GM12873 (cell line): ENCODE results near the gene COPZ2.

Source experiments
- TF ChIP-seq, protein P1 (sequence below): IDR thresholded peaks from 2 replicates; pipeline ENCODE4 v1.5.1; 2012; ENCODE audit warnings: low read depth, mild to moderate bottlenecking, moderate library complexity, low read length, control low read depth; ENCODE audit not compliant: insufficient read depth; ENCODE audit errors: missing control alignments

COPZ2 gene

DNA sequence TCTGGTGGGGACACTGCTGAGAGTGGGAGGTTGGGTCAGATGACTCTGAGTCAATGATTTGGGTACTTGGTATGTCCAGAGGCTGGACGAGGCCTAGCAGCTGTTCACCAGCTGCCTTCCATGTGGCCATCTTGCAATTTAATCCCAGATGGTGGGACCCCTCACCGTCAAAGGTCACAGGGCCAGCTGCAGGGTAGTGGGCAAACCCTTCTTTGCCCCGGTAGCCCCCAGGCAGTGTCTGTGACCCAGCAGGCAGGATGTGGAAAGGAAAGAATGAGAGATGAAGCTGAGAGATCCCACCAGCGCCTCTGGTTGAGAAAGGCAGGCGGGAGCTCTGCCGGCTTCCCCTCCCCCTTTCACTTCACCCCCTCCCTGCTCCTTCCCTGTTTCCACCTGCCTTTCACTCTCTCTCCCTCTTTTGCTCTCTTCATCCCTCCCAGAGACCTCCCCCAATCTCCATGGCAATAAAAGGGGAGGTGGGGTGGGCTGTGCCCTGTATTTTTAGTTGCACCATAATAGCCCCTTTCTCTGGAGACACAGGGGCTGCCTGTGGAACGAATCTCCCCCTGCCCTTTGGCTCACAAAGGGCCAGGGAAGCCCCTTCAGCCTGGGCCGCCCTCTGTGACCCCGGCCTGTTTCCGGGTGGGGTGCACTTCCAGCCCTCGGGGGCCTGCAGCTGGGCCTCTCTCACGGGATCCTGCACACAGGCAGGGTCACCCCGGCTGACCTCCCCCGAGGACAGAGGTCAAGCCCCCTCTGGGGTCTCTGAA lies 46.5 kb downstream of the COPZ2 start:
- TF ChIP-seq, protein P1, sequence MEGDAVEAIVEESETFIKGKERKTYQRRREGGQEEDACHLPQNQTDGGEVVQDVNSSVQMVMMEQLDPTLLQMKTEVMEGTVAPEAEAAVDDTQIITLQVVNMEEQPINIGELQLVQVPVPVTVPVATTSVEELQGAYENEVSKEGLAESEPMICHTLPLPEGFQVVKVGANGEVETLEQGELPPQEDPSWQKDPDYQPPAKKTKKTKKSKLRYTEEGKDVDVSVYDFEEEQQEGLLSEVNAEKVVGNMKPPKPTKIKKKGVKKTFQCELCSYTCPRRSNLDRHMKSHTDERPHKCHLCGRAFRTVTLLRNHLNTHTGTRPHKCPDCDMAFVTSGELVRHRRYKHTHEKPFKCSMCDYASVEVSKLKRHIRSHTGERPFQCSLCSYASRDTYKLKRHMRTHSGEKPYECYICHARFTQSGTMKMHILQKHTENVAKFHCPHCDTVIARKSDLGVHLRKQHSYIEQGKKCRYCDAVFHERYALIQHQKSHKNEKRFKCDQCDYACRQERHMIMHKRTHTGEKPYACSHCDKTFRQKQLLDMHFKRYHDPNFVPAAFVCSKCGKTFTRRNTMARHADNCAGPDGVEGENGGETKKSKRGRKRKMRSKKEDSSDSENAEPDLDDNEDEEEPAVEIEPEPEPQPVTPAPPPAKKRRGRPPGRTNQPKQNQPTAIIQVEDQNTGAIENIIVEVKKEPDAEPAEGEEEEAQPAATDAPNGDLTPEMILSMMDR: no peak

DNA sequence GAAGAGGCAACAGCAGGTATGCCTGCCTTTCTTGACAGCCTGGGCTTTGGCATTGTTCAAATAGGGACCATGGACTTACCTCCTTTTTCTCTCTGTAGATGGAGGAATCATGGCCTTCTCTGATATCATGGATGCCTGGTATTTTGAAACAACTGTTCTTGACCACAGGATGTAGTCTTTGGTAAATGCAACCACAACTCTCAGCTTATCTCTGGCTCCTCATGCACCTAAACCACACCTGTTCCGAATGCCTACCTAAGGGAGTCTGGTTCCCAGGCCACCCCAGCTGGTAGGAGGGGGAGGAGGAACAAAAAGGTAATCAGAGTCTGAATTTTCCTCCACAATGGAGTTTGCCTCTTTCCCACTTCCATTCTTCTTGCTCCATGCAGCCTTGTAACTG lies 47.9 kb downstream of the COPZ2 start:
- TF ChIP-seq, protein P1: no peak

DNA sequence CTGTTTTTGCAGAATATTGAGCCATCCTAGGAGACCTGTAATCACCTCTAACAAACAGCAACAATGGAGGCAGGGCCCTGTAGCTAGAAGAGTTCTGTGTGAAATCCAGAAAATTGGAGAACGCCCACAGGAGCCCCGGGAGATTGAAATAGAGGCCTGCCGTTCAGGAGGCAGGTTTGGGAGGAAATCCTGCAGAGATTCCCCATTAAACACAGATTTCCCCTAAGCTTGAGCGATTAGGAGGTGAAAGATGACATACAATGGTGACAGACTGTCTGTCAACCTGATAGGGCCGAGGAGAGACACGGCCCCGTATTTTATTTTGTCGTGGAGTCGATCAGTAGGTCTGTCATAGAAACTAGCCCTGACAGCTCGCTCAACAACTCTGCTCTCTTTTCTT lies 48.4 kb downstream of the COPZ2 start:
- TF ChIP-seq, protein P1: no peak

DNA sequence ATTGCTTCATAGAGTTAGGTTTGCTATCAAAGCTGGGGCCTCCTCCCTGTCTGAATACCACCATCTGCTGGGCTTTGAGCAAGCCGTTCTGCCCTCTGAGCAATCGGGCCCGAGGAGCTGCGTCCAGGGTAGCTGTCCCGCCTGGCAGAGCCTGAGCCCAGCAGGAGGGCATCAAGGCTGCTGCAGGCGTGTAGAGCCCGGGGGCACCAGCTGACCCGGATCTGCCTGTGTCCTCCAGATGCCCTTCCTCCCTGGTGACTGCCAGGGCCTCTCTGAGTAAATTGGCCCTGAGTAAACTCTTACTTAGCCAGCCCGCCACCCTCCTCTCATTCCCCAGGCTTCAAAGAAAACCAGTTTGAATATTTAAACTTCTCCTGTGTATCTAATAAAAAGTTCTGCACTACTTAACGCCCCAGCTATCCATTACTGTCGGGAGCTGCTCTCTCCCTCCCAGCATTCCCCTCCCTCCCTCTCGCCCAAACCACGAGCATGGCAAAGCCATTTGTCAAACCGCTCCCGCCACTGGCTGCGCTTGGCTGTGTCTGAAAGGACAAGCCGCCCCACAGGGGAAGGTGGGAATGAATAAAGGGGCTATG lies 50.3 kb downstream of the COPZ2 start:
- TF ChIP-seq, protein P1: no peak

DNA sequence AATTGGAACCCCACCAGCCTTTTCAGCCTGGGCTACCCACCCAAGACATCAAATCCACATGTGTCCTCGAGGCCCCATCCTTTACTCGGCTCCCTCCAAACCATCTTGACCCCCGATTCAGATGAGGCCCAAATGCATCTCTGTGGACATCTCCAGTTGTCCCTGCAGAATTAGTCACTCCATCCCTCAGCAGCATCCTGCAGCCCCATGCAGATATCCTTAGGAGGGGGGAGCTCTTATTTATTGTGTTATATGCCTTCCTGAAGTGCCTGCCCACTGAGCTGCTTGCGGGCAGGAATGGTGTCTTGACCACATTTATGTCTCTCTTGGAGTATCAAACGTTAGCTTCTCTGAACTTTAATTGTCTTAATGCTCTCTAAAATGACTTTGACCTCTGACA lies 51.1 kb downstream of the COPZ2 start:
- TF ChIP-seq, protein P1: no peak

DNA sequence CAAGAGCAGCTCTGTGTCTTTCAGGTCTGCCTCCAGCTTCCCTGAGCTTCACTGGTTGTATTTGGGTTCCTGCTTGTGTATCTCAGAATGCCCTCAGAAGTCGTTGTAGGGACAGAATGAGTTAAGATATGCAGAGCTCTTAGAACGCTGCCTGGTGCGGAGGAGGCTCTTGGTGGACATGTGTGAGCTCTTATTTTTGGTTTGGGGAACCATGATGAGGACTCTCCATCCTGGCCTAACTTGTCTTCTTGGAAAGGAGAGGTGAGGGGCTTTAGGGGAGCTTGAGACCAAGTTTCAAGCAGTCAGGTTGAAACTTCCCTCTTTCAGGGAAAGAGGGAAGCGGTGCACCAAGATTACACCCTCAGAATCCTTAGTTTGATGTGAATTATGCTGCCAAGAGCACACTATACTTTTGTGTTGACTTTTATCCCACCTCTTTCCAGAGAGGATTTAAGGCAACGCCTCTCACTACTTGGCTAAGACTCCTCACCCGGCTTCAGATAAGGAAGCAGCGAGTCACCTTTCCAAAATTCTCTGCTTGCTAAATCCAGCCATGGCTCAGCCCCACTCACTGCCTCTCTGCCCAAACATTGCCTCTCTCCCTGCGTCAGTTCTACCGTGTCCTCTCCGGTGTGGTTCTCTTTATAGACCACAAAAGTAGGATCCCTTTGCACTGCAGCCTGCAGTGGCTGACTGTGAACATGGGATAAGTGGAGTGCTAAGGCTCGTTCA lies 53.9 kb downstream of the COPZ2 start:
- TF ChIP-seq, protein P1: no peak

DNA sequence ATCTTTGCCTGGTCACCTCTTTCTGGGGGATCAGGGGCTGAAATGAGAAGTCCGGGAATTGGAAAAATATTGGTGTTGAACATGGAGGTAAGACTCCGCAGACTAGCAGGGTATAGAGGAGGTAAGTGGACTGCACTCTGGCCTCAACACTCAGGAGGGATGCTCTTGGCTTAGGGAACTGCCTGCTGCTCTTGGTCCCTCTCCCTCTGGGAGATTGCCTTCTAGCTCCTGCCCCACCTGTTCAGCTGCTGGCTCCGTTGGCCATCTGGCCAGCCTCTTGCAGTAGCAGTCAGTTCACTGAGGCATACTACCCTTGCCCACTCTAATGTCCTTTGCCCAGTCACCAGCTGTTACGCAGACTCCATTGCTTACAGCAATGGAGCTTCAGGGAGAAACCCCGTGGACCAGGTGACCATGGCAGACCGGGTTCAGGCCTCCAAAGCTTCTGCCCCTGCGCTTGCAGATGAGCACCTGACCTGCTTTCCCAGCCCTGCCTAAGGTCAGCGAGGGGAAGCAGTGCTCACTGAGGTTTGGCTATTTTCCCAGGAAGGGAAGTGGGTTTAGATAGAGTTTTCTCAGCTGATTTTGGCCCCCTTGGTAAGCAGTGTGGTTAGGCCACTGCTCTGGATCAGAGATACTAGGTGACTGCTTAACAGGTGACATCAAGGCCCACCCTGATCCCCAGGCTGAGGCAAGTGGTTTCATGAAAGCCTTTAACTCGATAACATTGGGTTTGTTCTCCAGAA lies 54.8 kb downstream of the COPZ2 start:
- TF ChIP-seq, protein P1: no peak
